ENCODE results near the gene MDGA2.

The MDGA2 gene

DNA sequence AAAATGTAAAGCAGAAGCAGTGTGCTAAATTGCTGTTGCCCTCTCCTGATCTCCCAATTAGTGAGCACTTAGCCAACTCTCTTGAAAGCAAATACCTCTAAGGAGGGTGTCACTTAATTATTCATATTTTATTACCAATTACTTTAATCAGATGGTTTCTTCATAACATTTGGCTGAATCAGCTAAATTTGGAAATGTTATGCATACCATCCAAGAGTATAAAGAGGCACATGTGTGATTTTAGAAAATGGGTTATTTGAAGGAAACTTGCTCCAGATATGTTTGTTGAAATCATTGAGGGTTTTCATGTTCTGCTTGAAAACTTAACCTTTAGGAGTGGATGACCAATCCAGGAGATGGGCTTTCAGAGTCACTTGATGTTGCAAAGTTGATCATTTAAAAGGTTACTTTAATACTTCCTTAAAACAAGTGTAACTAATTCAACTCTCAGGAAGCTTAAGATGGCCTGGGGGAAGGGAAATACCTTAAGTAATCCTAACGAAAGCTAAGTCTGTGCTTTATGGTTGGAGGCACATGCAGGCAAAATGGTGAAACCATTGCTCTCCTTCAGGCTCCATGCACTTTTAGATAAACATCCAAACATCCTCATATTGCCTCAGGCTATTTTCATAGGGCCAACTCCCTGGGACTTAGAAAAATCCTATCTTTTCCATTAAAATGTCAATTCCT lies 434.5 kb downstream of the MDGA2 start:
- ChIA-PET POLR2A (no interaction called here), CTCF (no interaction called here)
- DNase-seq (ENCODE audit: extremely low spot score): no peak
- TF ChIP-seq, protein P1, sequence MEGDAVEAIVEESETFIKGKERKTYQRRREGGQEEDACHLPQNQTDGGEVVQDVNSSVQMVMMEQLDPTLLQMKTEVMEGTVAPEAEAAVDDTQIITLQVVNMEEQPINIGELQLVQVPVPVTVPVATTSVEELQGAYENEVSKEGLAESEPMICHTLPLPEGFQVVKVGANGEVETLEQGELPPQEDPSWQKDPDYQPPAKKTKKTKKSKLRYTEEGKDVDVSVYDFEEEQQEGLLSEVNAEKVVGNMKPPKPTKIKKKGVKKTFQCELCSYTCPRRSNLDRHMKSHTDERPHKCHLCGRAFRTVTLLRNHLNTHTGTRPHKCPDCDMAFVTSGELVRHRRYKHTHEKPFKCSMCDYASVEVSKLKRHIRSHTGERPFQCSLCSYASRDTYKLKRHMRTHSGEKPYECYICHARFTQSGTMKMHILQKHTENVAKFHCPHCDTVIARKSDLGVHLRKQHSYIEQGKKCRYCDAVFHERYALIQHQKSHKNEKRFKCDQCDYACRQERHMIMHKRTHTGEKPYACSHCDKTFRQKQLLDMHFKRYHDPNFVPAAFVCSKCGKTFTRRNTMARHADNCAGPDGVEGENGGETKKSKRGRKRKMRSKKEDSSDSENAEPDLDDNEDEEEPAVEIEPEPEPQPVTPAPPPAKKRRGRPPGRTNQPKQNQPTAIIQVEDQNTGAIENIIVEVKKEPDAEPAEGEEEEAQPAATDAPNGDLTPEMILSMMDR (IDR thresholded peaks at IDR 0.05; ENCODE audit: control extremely low read depth, extremely low read depth, low read depth, missing control alignments): no peak

DNA sequence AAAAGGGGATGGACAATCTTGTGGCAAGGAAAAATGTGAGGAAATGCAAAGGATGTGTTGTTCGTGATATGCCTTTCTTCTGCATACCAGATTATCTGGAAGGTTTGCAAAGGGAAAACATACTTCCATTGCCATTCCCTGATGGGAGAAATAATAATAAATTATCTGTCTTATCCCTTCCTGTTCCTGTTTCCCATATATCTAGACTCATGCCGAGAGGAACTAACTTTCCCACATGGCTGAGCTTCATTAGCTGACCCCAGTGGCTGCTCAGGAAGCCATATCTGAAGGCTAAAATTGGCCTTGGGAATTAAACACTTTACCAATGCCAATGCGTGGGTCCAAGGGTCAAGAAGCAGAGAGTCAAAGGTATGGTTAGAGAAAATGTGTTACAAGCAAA lies 439.8 kb downstream of the MDGA2 start:
- DNase-seq (ENCODE audit: extremely low spot score): no peak
- ChIA-PET POLR2A (no interaction called here), CTCF (no interaction called here)
- TF ChIP-seq, protein P1 (IDR thresholded peaks at IDR 0.05; ENCODE audit: control extremely low read depth, extremely low read depth, low read depth, missing control alignments): no peak

DNA sequence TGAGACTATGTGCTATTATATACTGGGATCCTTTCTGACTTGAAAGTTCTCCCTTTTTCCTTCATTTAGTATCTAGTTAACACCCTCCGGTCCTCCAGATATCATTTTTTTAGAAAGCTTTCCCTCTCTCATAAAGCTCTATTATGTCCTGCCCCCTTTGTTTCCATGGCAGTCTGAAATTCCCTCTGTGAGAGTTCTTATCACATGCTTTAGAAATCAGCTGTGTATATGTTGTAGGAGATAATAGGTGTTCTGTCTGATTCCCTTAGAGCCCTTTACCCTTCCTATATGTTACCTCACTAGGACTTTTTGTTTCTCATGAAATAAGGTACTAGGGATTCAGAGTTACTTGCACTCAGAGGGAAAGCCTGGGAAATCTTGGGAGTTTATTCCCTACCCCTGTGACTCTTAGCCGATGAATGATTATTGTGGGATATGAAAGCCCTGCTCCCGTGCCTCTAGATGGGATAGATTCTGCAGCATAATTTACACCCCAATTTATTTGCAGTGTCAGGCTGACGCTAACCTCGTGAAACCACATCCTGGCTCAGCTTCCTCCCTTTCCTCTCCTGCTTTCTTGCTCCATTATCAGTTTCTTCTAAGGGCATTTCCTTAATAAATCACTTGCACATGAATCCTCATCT lies 448.4 kb downstream of the MDGA2 start:
- ChIA-PET CTCF (no interaction called here), POLR2A (no interaction called here)
- DNase-seq (ENCODE audit: extremely low spot score): no peak
- TF ChIP-seq, protein P1 (IDR thresholded peaks at IDR 0.05; ENCODE audit: control extremely low read depth, extremely low read depth, low read depth, missing control alignments): no peak

DNA sequence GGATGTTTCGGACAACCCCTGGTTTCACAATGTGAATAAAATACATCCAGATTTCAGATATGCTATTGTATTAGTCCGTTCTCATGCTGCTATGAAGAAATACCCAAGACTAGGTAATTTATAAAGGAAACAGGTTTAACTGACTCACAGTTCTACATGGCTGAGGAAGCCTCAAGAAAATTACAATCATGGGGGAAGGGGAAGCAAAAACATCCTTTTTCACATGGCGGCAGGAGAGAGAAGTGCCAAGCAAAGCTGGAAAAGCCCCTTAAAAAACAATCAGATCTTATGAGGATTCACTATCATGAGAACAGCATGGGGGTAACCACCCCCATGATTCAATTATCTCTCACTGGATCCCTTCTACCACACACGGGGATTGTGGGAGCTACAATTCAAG lies 451.7 kb downstream of the MDGA2 start:
- ChIA-PET POLR2A (no interaction called here), CTCF (no interaction called here)
- TF ChIP-seq, protein P1 (IDR thresholded peaks at IDR 0.05; ENCODE audit: control extremely low read depth, extremely low read depth, low read depth, missing control alignments): no peak
- no peak for DNase-seq (ENCODE audit: extremely low spot score)

DNA sequence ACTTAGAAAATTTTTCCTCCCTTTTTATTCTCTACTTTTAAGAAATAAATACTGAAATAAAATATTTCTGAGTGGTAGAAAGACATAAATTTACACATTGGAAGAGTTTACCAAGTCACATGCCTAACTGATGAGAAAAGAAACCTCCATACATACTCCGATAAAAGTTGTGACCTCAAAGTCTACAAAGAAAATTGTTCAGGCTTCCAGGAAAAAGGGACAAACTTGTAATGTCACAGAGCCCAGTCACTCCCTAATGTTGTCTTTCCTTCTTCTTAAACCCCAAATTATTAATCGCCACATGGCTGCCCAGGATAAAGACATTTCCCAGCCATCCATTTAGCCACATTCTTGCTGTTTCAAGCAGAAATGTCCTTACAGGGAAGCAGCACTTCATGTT lies 455.3 kb downstream of the MDGA2 start:
- no peak for DNase-seq (ENCODE audit: extremely low spot score)
- CTCF ChIA-PET: no interaction called here
- POLR2A ChIA-PET: no interaction called here
- TF ChIP-seq, protein P1 (IDR thresholded peaks at IDR 0.05; ENCODE audit: control extremely low read depth, extremely low read depth, low read depth, missing control alignments): no peak

DNA sequence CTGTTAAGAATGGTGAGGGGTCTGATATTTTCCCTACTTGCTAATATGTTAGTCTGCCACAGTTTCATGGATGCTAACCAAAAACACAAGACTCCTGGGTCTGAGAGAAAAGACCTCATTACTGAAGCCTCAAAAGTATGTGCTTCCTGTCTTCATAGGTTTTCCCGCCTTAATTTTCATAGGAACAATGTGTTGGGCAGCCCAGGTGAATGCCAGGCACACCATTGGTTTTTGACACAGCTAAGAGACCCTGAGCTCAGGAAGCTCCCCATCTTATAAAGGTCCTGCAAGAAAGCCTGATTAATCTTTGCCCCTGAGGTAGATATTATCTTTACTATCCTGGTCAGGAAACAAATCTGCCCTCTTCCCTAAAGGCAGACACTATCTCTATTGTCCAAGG lies 464.1 kb downstream of the MDGA2 start:
- TF ChIP-seq, protein P1 (IDR thresholded peaks at IDR 0.05; ENCODE audit: control extremely low read depth, extremely low read depth, low read depth, missing control alignments): no peak
- ChIA-PET POLR2A (no interaction called here), CTCF (interaction anchor here (1.7 kb wide), 1 partner anchor 15 kb away, joined by 4 read pairs; no protein-coding TSS in a partner anchor)

More for the DNA sequence above, 464.1 kb downstream of the MDGA2 start:
- DNase-seq (ENCODE audit: extremely low spot score): no peak

Measured in GM10248 (cell line).